HepG2 (cell line): ENCODE results near the gene MMP17. TPM values are rescaled to one million over a fixed set of nuclear protein-coding genes. Genes with fewer than 3 reads are reported as not detected.

Source experiments
- ATAC-seq: fragments of 200-7000 bp; cut with Tn5 transposase; 3 replicates; pipeline ENCODE4 v1.9.1; 2020; ENCODE audit warnings: mild to moderate bottlenecking, moderate library complexity
- BruUV-seq: library from RNA; stranded (reverse); fragments of 400-500 nt; replicated peaks from 2 replicates; lab custom pipeline; 2021; lab: Mats Ljungman, UMichigan
- CTCF ChIA-PET: fragments of 300-600 bp; formaldehyde crosslinking; extraction: SDS; loops from one replicate; lab custom pipeline; 2021; ENCODE audit warnings: low total read pairs, inconsistent platforms, low intra/inter-chr PET ratio; lab: Yijun Ruan, JAX
- POLR2A ChIA-PET: fragments of 350-600 bp; sonication (Branson Sonifier 250); formaldehyde crosslinking; loops from one replicate; lab custom pipeline; 2020; ENCODE audit warnings: antibody characterized with exemption, inconsistent platforms; lab: Yijun Ruan, JAX
- DNase-seq: peaks from one replicate; pipeline ENCODE4 v3.0.0-alpha.2; 2015; ENCODE audit warnings: low spot score
- FAIRE-seq: peaks from 3 replicates; lab custom pipeline; 2011; peaks lifted over from hg19 to GRCh38; lab: Jason Lieb, UNC
- H2AFZ ChIP-seq: one replicate; pipeline ENCODE4 v1.6.1; 2011; ENCODE audit warnings: low read length, inconsistent platforms
- H3K27ac ChIP-seq: fragments of 300-600 bp; 3 replicates; pipeline ENCODE4 v1.8.0; 2011; ENCODE audit warnings: mixed run types, mild to moderate bottlenecking, mixed read lengths, low read length, inconsistent platforms; ENCODE audit not compliant: insufficient read depth; ENCODE audit errors: extremely low read length
- H3K27me3 ChIP-seq, 2 experiments: fragments of 200-600 bp in 1 of 2; 2 replicates in 1 of 2; 3 replicates in 1 of 2; pipeline versions ENCODE4 v1.6.0 to v1.8.0; 2011; ENCODE audit warnings: low read length in 2 of 2, mild to moderate bottlenecking in 2 of 2, moderate library complexity in 2 of 2, inconsistent platforms in 1 of 2; ENCODE audit not compliant: insufficient read depth in 2 of 2, control insufficient read depth in 1 of 2
- H3K36me3 ChIP-seq, 2 experiments: fragments of 200-600 bp in 1 of 2; replicated peaks in 1 of 2; 2 replicates in 1 of 2; 3 replicates in 1 of 2; pipeline versions ENCODE4 v1.5.1 to v1.8.0; 2011; ENCODE audit warnings: low read length in 2 of 2, inconsistent platforms in 1 of 2; ENCODE audit not compliant: insufficient read depth in 2 of 2, control insufficient read depth in 1 of 2
- H3K4me1 ChIP-seq: 2 replicates; pipeline ENCODE4 v1.5.1; 2012; ENCODE audit warnings: low read length, inconsistent platforms; ENCODE audit not compliant: insufficient read depth
- H3K4me2 ChIP-seq: 2 replicates; pipeline ENCODE4 v1.6.0; 2011; ENCODE audit warnings: low read depth, low read length, inconsistent platforms
- H3K4me3 ChIP-seq, 3 experiments: fragments of 200-600 bp in 1 of 3; sonication (generic), shearing (Covaris generic) in 1 of 3; replicated peaks in 1 of 3; 2 replicates each; pipeline ENCODE4 v1.5.1; 2011 to 2016; ENCODE audit warnings: low read length in 3 of 3, inconsistent platforms in 2 of 3, low read depth in 2 of 3, mild to moderate bottlenecking in 2 of 3, control low read depth in 1 of 3, mixed read lengths in 1 of 3; ENCODE audit not compliant: insufficient read depth in 1 of 3
- H3K79me2 ChIP-seq: one replicate; pipeline ENCODE4 v1.6.1; 2011; ENCODE audit warnings: low read length, inconsistent platforms; ENCODE audit not compliant: insufficient read depth
- H3K9ac ChIP-seq: 2 replicates; pipeline ENCODE4 v1.6.0; 2011; ENCODE audit warnings: mild to moderate bottlenecking, low read depth, low read length, inconsistent platforms; ENCODE audit not compliant: insufficient read depth
- H3K9me3 ChIP-seq: 2 replicates; pipeline ENCODE4 v1.5.1; 2012; ENCODE audit warnings: mild to moderate bottlenecking, low read length
- H4K20me1 ChIP-seq: 2 replicates; pipeline ENCODE4 v1.6.0; 2011; ENCODE audit warnings: inconsistent platforms, mild to moderate bottlenecking, low read length, moderate library complexity; ENCODE audit not compliant: insufficient read depth
- CCDC6 ChIP-seq: sonication (generic); formaldehyde crosslinking; IDR thresholded peaks from 2 replicates; pipeline ENCODE4 v1.8.1; 2022; ENCODE audit warnings: mild to moderate bottlenecking, missing genetic modification reagents, moderate library complexity
- GATAD2A ChIP-seq: IDR thresholded peaks from 2 replicates; pipeline ENCODE4 v1.6.1; 2016
- GZF1 ChIP-seq: sonication (generic); formaldehyde crosslinking; IDR thresholded peaks from 2 replicates; pipeline ENCODE4 v1.5.1; 2020; ENCODE audit warnings: mild to moderate bottlenecking, missing genetic modification reagents
- HNF4G ChIP-seq, 2 experiments: sonication (generic) in 1 of 2; formaldehyde crosslinking in 1 of 2; IDR thresholded peaks; 2 replicates each; pipeline versions ENCODE4 v1.4.0 to v1.6.1; 2011 to 2020; ENCODE audit warnings: borderline replicate concordance in 2 of 2, low read depth in 2 of 2, mild to moderate bottlenecking in 2 of 2, low read length in 1 of 2, missing genetic modification reagents in 1 of 2, moderate library complexity in 1 of 2
- PHF21A ChIP-seq: sonication (generic); formaldehyde crosslinking; IDR thresholded peaks from 2 replicates; pipeline ENCODE4 v1.5.0; 2020; ENCODE audit warnings: mild to moderate bottlenecking, missing genetic modification reagents
- SATB2 ChIP-seq: sonication (generic); formaldehyde crosslinking; IDR thresholded peaks from 2 replicates; pipeline ENCODE4 v1.5.0; 2020; ENCODE audit warnings: missing genetic modification reagents
- ZMYM2 ChIP-seq: sonication (generic); formaldehyde crosslinking; IDR thresholded peaks from 2 replicates; pipeline ENCODE4 v1.8.0; 2022; ENCODE audit warnings: mild to moderate bottlenecking, missing genetic modification reagents
- ZNF12 ChIP-seq: sonication (generic); formaldehyde crosslinking; IDR thresholded peaks from 2 replicates; pipeline ENCODE4 v1.5.0; 2020; ENCODE audit warnings: missing genetic modification reagents
- ZNF160 ChIP-seq: sonication (generic); formaldehyde crosslinking; IDR thresholded peaks from 2 replicates; pipeline ENCODE4 v1.8.0; 2022; ENCODE audit warnings: mild to moderate bottlenecking, inconsistent platforms, missing genetic modification reagents
- ZNF260 ChIP-seq: sonication (generic); formaldehyde crosslinking; IDR thresholded peaks from 2 replicates; pipeline ENCODE4 v1.4.0; 2020; ENCODE audit warnings: missing genetic modification reagents, low read depth, mild to moderate bottlenecking, borderline replicate concordance
- ZNF282 ChIP-seq: fragments of 450-650 bp; IDR thresholded peaks from 2 replicates; pipeline ENCODE4 v1.6.1; 2018; ENCODE audit not compliant: partially characterized antibody
- ZNF713 ChIP-seq: sonication (generic); formaldehyde crosslinking; IDR thresholded peaks from 2 replicates; pipeline ENCODE4 v1.4.0; 2020; ENCODE audit warnings: mild to moderate bottlenecking, missing genetic modification reagents
- ZNF749 ChIP-seq: sonication (generic); formaldehyde crosslinking; IDR thresholded peaks from 2 replicates; pipeline ENCODE4 v1.8.0; 2022; ENCODE audit warnings: mild to moderate bottlenecking, missing genetic modification reagents, moderate library complexity, borderline replicate concordance
- ZNF878 ChIP-seq: sonication (generic); formaldehyde crosslinking; IDR thresholded peaks from 2 replicates; pipeline ENCODE4 v1.8.1; 2023; ENCODE audit warnings: mild to moderate bottlenecking, missing genetic modification reagents, moderate library complexity
- ZSCAN29 ChIP-seq: sonication (generic); formaldehyde crosslinking; conservative IDR thresholded peaks from 2 replicates; pipeline ENCODE4 v1.4.0; 2020; ENCODE audit warnings: mild to moderate bottlenecking, missing genetic modification reagents
- WGBS: methylation state at CpG from one replicate; pipeline ENCODE4 v1.1.6; 2017; ENCODE audit warnings: low lambda C conversion rate; 5-methylcytosine and 5-hydroxymethylcytosine counted together
- in situ Hi-C: cut with HindIII; loops from 2 replicates; pipeline ENCODE4 v1.10.0; 2017; ENCODE audit warnings: low pct_unique_long_range_greater_than_20kb; ENCODE audit not compliant: extremely low pct_ligation_motif_present
- intact Hi-C: fragments of 100-400 bp; cut with micrococcal nuclease; formaldehyde crosslinking; loops from one replicate; pipeline ENCODE4 v1.10.0; 2022; ENCODE audit not compliant: unreplicated experiment
- polyA plus RNA-seq, 8 experiments: library from polyadenylated mRNA; depleted of rRNA in 3 of 8; stranded (reverse) in 7 of 8; unstranded in 1 of 8; fragments of >200 nt; fragmentation: Illumina TruSeq in 4 of 8; extraction: Trizol in 4 of 8; gene quantifications; 2 replicates each; pipeline versions ENCODE4 v1.2.1 to v1.2.3, GENCODE V29; 2011 to 2016; ENCODE audit warnings: low read depth in 4 of 8, missing spikeins in 1 of 8, mixed read lengths in 1 of 8; ENCODE audit not compliant: insufficient read depth in 1 of 8
- total RNA-seq, 5 experiments: library from RNA; depleted of rRNA; stranded (reverse); fragments of >200 nt; fragmentation: Illumina TruSeq; extraction: Trizol; gene quantifications; 2 replicates each; pipeline ENCODE4 v1.2.3, GENCODE V29; 2016; ENCODE audit warnings: low read depth in 1 of 5
- TF ChIP-seq, protein P1 (sequence below): sonication (generic); formaldehyde crosslinking; IDR thresholded peaks from 2 replicates; pipeline ENCODE4 v1.5.1; 2020; ENCODE audit warnings: mild to moderate bottlenecking, missing genetic modification reagents, moderate library complexity
- TF ChIP-seq, protein P2 (sequence below): sonication (generic); formaldehyde crosslinking; IDR thresholded peaks from 2 replicates; pipeline ENCODE4 v1.4.0; 2020; ENCODE audit warnings: missing genetic modification reagents, borderline replicate concordance
- TF ChIP-seq, protein P3 (sequence below): sonication (generic); formaldehyde crosslinking; IDR thresholded peaks from 2 replicates; pipeline ENCODE4 v1.4.0; 2020; ENCODE audit warnings: mild to moderate bottlenecking, missing genetic modification reagents

MMP17 gene
- total and polyA plus RNA-seq, 2 of the 13 experiments (the other 11 are each of a cell fraction or from before 2014, with no cell fraction given), result 0.55 to 0.80 TPM

DNA sequence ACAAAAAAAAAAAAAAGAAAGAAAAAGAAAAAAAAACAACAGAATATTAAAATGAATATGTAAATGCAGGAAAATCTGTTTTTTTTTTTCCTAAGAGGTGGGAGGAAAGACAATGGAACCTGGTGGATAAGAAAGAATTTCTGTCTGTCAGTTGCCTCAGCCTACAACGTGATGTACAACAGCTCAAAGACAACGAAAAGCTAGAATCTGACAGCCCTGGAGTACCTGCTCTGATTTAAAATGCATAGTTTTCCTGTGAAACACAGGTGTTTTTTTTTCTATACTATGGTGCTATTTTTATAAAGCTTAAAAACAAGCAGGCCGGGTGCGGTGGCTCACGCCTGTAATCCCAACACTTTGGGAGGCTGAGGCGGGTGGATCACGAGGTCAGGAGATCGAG, 36.3 kb downstream of the MMP17 start:
- 72% methylated on average over 8 of the region's 8 CpGs for WGBS
- ChIA-PET CTCF (no interaction called here), POLR2A (no interaction called here)
- H3K4me3 ChIP-seq, result no peak overlapping the region
- H3K9ac ChIP-seq, result no peak overlapping the region
- no peak for DNase-seq
- H3K36me3 ChIP-seq, result no peaks in the 10 kb centered on the region
- peaks cover 51% of the 10 kb centered on the region for H3K4me1 ChIP-seq
- FAIRE-seq, result no peak
- H2AFZ ChIP-seq, result no peak overlapping the region
- H3K27ac ChIP-seq, result no peak overlapping the region
- H3K9me3 ChIP-seq, result no peaks in the 10 kb centered on the region
- H3K27me3 ChIP-seq, result peaks cover 0 to 6% of the 10 kb centered on the region in 2 experiments; a peak in 2 of 5 replicates
- intact Hi-C loops (loop anchor here (5.0 kb wide), 1 partner anchor 63 kb away; the partner anchor contains the start of gene PUS1), in situ Hi-C loops (no loop called here)
- H3K4me2 ChIP-seq, result no peak overlapping the region
- BruUV-seq, result no TSS peak
- no peaks in the 10 kb centered on the region for H4K20me1 ChIP-seq
- H3K79me2 ChIP-seq, result no peaks in the 10 kb centered on the region
- no peak for ATAC-seq
- TF ChIP-seq ZSCAN29 (CRISPR knock-in tag), result no peak
- TF ChIP-seq ZNF282, result no peak
- no peak for TF ChIP-seq ZNF260
- TF ChIP-seq, protein P1, sequence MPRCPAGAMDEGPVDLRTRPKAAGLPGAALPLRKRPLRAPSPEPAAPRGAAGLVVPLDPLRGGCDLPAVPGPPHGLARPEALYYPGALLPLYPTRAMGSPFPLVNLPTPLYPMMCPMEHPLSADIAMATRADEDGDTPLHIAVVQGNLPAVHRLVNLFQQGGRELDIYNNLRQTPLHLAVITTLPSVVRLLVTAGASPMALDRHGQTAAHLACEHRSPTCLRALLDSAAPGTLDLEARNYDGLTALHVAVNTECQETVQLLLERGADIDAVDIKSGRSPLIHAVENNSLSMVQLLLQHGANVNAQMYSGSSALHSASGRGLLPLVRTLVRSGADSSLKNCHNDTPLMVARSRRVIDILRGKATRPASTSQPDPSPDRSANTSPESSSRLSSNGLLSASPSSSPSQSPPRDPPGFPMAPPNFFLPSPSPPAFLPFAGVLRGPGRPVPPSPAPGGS, result no peak
- TF ChIP-seq, protein P2, sequence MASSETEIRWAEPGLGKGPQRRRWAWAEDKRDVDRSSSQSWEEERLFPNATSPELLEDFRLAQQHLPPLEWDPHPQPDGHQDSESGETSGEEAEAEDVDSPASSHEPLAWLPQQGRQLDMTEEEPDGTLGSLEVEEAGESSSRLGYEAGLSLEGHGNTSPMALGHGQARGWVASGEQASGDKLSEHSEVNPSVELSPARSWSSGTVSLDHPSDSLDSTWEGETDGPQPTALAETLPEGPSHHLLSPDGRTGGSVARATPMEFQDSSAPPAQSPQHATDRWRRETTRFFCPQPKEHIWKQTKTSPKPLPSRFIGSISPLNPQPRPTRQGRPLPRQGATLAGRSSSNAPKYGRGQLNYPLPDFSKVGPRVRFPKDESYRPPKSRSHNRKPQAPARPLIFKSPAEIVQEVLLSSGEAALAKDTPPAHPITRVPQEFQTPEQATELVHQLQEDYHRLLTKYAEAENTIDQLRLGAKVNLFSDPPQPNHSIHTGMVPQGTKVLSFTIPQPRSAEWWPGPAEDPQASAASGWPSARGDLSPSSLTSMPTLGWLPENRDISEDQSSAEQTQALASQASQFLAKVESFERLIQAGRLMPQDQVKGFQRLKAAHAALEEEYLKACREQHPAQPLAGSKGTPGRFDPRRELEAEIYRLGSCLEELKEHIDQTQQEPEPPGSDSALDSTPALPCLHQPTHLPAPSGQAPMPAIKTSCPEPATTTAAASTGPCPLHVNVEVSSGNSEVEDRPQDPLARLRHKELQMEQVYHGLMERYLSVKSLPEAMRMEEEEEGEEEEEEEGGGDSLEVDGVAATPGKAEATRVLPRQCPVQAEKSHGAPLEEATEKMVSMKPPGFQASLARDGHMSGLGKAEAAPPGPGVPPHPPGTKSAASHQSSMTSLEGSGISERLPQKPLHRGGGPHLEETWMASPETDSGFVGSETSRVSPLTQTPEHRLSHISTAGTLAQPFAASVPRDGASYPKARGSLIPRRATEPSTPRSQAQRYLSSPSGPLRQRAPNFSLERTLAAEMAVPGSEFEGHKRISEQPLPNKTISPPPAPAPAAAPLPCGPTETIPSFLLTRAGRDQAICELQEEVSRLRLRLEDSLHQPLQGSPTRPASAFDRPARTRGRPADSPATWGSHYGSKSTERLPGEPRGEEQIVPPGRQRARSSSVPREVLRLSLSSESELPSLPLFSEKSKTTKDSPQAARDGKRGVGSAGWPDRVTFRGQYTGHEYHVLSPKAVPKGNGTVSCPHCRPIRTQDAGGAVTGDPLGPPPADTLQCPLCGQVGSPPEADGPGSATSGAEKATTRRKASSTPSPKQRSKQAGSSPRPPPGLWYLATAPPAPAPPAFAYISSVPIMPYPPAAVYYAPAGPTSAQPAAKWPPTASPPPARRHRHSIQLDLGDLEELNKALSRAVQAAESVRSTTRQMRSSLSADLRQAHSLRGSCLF (CRISPR knock-in tag), result no peak
- no peak for TF ChIP-seq GATAD2A (CRISPR knock-in tag)
- TF ChIP-seq GZF1 (CRISPR knock-in tag), result no peak
- no peak for TF ChIP-seq ZNF713 (CRISPR knock-in tag)
- TF ChIP-seq PHF21A, result no peak
- no peak for TF ChIP-seq ZNF878 (CRISPR knock-in tag)
- no peak for TF ChIP-seq SATB2 (CRISPR knock-in tag)
- no peak for TF ChIP-seq ZMYM2 (CRISPR knock-in tag)
- no peak for TF ChIP-seq ZNF749 (CRISPR knock-in tag)
- TF ChIP-seq ZNF12, result no peak
- no peak for TF ChIP-seq ZNF160 (CRISPR knock-in tag)
- no peak for TF ChIP-seq CCDC6 (CRISPR knock-in tag)
- TF ChIP-seq HNF4G (IDR thresholded peaks at IDR 0.05; ENCODE audit: borderline replicate concordance, low read depth, low read length), result no peak
- TF ChIP-seq HNF4G (CRISPR knock-in tag; IDR thresholded peaks at IDR 0.05; ENCODE audit: borderline replicate concordance, low read depth), result no peak
- TF ChIP-seq, protein P3, sequence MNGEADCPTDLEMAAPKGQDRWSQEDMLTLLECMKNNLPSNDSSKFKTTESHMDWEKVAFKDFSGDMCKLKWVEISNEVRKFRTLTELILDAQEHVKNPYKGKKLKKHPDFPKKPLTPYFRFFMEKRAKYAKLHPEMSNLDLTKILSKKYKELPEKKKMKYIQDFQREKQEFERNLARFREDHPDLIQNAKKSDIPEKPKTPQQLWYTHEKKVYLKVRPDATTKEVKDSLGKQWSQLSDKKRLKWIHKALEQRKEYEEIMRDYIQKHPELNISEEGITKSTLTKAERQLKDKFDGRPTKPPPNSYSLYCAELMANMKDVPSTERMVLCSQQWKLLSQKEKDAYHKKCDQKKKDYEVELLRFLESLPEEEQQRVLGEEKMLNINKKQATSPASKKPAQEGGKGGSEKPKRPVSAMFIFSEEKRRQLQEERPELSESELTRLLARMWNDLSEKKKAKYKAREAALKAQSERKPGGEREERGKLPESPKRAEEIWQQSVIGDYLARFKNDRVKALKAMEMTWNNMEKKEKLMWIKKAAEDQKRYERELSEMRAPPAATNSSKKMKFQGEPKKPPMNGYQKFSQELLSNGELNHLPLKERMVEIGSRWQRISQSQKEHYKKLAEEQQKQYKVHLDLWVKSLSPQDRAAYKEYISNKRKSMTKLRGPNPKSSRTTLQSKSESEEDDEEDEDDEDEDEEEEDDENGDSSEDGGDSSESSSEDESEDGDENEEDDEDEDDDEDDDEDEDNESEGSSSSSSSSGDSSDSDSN (CRISPR knock-in tag), result no peak
